Sigmoid colon (tissue), 4 donors: ENCODE results near the gene SLPI.

Source experiments
- CTCF ChIP-seq, 4 experiments: fragments of 450-650 bp in 3 of 4; fragments of 200-600 bp in 1 of 4; IDR thresholded peaks; one replicate each; pipeline ENCODE4 v1.5.1; 2016 to 2019; ENCODE audit warnings: antibody characterized with exemption in 4 of 4, mild to moderate bottlenecking in 3 of 4, moderate library complexity in 2 of 4
- EP300 ChIP-seq, 4 donors: sonication (generic); formaldehyde crosslinking; IDR thresholded peaks; one replicate each; pipeline ENCODE4 v1.6.1; 2017; ENCODE audit warnings: antibody characterized with exemption in 4 of 4
- POLR2A ChIP-seq, 2 donors: fragments of 450-650 bp; IDR thresholded peaks; one replicate each; pipeline ENCODE4 v1.6.1; 2016; ENCODE audit warnings: antibody characterized with exemption in 2 of 2, mild to moderate bottlenecking in 2 of 2, moderate library complexity in 2 of 2
- POLR2AphosphoS5 ChIP-seq, 4 donors: sonication (generic); formaldehyde crosslinking; IDR thresholded peaks; one replicate each; pipeline ENCODE4 v1.6.1; 2017; ENCODE audit warnings: antibody characterized with exemption in 4 of 4

DNA sequence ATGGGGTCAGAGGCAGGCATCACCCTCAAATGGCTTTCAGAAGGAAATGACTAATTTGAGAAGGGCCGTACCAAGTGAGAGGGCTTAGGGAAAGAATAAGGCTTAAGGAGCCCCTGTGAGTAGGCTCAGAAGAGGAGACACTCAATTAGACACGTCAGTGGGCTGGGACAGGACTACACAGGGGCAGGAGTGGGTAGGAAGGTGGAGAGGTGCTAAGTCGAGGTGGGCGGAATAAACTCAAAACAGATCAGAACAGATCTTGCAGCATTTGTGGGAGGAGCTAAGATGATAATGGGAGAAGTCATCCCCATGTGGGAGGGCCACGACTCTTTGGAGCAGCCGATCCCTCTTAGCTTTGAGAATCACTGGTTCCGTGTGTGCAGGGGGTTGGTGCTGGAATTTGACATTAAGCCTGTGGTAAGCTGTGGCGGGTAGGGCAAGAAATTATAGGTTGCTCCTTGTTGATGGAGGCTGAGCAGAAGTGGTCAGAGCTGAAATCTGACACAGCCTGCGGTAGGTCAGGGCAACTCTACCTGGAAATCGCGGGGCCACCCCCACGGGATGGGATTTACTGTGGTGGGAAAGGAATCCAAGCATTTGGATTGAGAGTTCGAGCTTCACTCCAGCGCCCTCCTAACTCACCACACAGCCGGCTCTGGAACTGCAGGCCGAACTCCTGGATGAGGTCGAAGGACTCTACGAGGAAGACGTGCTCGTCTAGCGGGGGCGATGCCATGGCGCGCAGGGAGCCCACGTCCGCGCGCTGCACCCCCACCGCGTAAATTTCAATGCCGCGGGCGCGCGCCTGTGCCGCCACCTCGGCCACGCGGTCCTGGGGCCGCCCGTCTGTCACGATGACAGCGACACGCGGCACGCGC, 49.5 kb upstream of the SLPI start:
- TF ChIP-seq CTCF (IDR thresholded peaks at IDR 0.05) (no peak), POLR2A (IDR thresholded peaks at IDR 0.05) (no peak), POLR2AphosphoS5 (IDR thresholded peaks at IDR 0.05) (no peak), EP300 (IDR thresholded peaks at IDR 0.05) (no peak)
